NCI-H1417 (cell line): ENCODE data around the gene OXNAD1.
A peak's percentile ranks its signal among the peaks of the same experiment; 100 is the strongest.

Source experiments
- DNase-seq, 3 experiments: peaks; one replicate each; lab custom pipeline; 2025; lab: John Stamatoyannopoulos, UW

The OXNAD1 gene

DNA sequence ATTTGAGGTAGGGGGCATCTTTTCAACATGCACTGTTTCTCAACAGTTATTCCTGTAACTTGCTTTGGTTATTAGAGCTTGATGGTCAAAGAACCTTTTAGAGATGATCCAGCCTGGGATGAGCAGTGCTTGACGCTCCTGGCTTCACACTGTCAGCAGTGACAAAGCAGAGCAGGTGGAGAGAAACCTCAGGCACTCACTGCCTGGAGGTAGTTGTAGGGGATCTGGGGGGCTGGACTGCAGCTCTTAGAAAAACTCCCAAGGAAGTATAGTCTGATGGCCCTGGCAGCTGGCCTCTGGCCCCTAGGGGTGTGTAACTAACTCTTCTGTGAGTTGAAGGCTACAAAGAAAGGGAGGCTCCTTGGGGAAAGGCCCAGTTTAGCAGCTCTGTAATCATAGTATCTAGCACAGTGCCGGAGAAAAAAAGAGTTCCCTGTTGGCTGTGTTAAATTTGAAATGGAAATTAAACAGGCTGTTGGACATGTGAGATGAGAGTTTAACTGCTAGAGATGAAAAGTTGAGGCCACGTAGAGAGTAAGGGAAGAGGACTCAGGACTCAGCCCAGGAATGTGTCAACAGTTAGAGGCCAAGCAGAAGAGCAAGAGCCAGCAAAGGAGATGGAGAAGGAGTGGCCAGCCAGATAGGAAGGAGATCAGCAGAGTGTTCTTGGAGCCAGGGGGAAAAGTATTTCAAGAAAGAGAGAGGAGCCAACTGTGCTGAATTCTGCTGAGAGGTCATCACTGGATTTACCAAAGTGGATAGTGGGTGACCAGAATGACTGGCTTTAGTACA, 14.2 kb downstream of the OXNAD1 start:
- no peak for DNase-seq

GRCh38 chr3:16280671-16281070, 15.7 kb downstream of the OXNAD1 start:
- no peak for DNase-seq

- no peak for DNase-seq
Observed at GRCh38 chr3:16284633-16285032, 19.6 kb downstream of the OXNAD1 start.

- DNase-seq = no peak
Observed at GRCh38 chr3:16286161-16286560, 21.1 kb downstream of the OXNAD1 start.

GRCh38 chr3:16286751-16287543, 21.9 kb downstream of the OXNAD1 start:
- DNase-seq = no peak

GRCh38 chr3:16288664-16289063, 23.7 kb downstream of the OXNAD1 start:
- no peak for DNase-seq

GRCh38 chr3:16289144-16289889, 24.3 kb downstream of the OXNAD1 start:
- no peak for DNase-seq

- peak; percentile 4 to 64 (median 22) for DNase-seq
Observed at GRCh38 chr3:16290007-16290826, 25.2 kb downstream of the OXNAD1 start.

- DNase-seq = no peak
Observed at GRCh38 chr3:16290827-16291196, 25.8 kb downstream of the OXNAD1 start.

DNA sequence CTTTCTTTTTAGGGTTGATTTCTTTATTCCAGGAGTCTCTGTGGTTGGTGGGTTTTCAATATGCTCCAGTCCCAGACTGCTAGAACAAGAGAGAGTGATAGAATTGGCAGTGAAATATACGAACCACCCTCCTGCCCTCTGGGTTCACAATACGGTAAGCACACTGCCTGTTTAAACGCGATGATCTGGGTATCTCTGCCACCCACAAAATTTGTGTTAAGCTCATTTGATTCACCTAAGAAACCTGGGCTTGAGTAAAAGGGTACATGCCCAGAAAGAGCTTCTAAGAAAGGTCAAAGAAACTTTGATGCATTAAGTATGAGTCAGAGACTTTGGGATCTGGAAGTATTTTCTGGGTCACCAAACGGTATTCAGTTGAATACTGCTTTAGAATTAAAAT, 29.8 kb downstream of the OXNAD1 start:
- DNase-seq = no peak

- DNase-seq = no peak
Observed at GRCh38 chr3:16295298-16295890, 30.4 kb downstream of the OXNAD1 start.

- no peak for DNase-seq
Observed at GRCh38 chr3:16297997-16298885, 33.2 kb downstream of the OXNAD1 start.

- DNase-seq = no peak
Observed at GRCh38 chr3:16298891-16299290, 33.9 kb downstream of the OXNAD1 start.

GRCh38 chr3:16299746-16300145, 34.7 kb downstream of the OXNAD1 start:
- DNase-seq = no peak

GRCh38 chr3:16300307-16300706, 35.3 kb downstream of the OXNAD1 start:
- DNase-seq = no peak

- DNase-seq = no peak
Observed at GRCh38 chr3:16300881-16301359, 35.9 kb downstream of the OXNAD1 start.

DNA sequence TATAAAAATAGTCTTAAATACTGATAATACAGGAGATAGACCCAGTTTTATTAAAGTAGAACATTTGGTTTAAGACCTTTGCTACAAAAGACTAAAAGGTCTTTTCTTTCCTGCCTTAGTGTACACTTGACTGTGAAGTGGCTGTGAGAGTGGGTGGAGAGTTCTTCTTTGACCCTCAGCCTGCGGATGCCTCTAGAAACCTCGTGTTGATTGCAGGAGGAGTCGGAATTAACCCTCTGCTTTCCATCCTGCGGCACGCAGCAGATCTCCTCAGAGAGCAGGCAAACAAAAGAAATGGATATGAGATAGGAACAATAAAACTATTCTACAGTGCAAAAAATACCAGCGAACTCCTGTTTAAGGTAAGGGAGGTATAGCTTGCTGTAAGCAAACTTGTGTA, 36.5 kb downstream of the OXNAD1 start:
- DNase-seq = peak in 1 of 3 experiments; percentile 56

DNA sequence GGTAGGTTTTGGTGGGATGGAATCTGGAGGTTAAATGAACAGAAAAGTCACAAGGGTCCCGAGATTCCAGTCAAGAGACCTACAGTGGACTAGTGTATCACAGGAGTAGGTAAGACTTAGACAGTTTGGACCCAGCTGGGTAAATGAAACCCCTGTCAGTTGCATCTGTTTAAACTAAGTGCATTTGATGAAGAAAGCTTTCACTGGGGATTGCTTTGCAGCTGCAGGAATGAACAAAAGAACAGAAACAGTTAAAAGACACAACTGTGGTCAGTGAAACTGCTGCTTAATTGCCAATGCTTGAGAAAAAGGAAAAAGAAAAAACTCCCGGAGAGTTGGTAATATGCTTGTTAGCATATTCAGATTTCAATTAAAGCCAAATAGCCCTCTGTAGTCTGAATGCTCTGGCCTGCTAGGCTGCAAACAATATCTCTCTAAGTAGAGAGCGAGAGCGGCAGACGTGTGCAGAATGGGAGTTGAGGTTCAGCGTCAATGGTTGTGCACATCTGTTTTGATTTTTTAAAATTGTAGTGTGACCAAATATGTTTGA, 37.1 kb downstream of the OXNAD1 start:
- no peak for DNase-seq

DNA sequence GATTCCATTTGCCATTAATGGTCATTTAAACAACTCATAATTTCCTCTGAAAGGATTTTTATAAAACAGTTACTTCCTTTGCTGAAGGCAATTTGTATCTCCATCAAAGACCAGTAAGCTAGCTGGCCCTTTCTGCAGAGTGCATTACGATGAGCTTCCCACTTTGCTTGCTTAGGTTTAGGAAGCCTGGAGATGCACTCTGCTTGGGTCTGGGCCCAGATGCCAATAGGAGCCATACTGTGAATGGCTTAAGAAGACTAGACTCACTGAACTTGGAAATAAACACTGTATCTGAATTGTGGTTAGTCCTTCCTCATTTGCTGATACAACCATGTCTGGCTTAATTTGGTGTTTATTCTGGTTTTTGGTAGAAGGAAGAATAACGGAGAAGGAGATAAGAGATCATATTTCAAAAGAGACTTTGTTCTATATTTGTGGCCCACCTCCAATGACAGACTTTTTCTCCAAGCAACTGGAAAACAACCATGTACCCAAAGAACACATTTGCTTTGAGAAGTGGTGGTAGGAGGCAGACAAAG, 38.1 kb downstream of the OXNAD1 start:
- DNase-seq = no peak
